GM12878 (cell line): Measurements from ENCODE around the gene CSE1L. TPM values are rescaled to one million over a fixed set of nuclear protein-coding genes. Genes with fewer than 3 reads are reported as not detected.

Source experiments
- ATAC-seq: fragments of 200-7000 bp; cut with Tn5 transposase; 3 replicates; pipeline ENCODE4 v1.9.1; 2020; ENCODE audit warnings: mild to moderate bottlenecking, moderate library complexity
- BruUV-seq: library from RNA; stranded (reverse); fragments of 400-500 nt; replicated peaks from 2 replicates; lab custom pipeline; 2021; lab: Mats Ljungman, UMichigan
- CTCF ChIA-PET: fragments of 300-600 bp; sonication (Branson Sonifier 250); formaldehyde crosslinking; extraction: SDS; loops from one replicate; lab custom pipeline; 2021; ENCODE audit warnings: inconsistent platforms; lab: Yijun Ruan, JAX
- POLR2A ChIA-PET: fragments of 350-600 bp; formaldehyde crosslinking; extraction: SDS; loops from one replicate; lab custom pipeline; 2021; ENCODE audit warnings: inconsistent platforms; lab: Charles Lee
- RAD21 ChIA-PET: fragments of 300-600 bp; sonication (Branson Sonifier 250); formaldehyde crosslinking; loops from one replicate; lab custom pipeline; 2023; ENCODE audit warnings: antibody characterized with exemption; ENCODE audit not compliant: unreplicated experiment; lab: Charles Lee
- SMC1A ChIA-PET: fragments of 300-600 bp; sonication (Branson Sonifier 250); formaldehyde crosslinking; loops from one replicate; lab custom pipeline; 2023; ENCODE audit not compliant: unreplicated experiment, uncharacterized antibody; lab: Charles Lee
- DNase-seq: peaks from one replicate; pipeline ENCODE4 v3.0.0-alpha.2; 2011; ENCODE audit warnings: low read depth, low spot score
- FAIRE-seq: peaks from 3 replicates; lab custom pipeline; 2011; peaks lifted over from hg19 to GRCh38; lab: Jason Lieb, UNC
- H2AFZ ChIP-seq: 2 replicates; pipeline ENCODE4 v1.6.0; 2011; ENCODE audit warnings: low read depth, low read length, control low read depth; ENCODE audit not compliant: control insufficient read depth
- H3K27ac ChIP-seq: 2 replicates; pipeline ENCODE4 v1.5.1; 2011; ENCODE audit warnings: control low read depth; ENCODE audit not compliant: control insufficient read depth, insufficient read depth
- H3K27me3 ChIP-seq, 2 experiments: replicated peaks in 1 of 2; 2 replicates each; pipeline versions ENCODE4 v1.6.0 to v1.6.1; 2011; ENCODE audit warnings: low read length in 1 of 2; ENCODE audit not compliant: control insufficient read depth in 2 of 2, insufficient read depth in 2 of 2
- H3K36me3 ChIP-seq, 2 experiments: 2 replicates each; pipeline ENCODE4 v1.5.1; 2011; ENCODE audit warnings: low read length in 1 of 2; ENCODE audit not compliant: control insufficient read depth in 2 of 2, insufficient read depth in 2 of 2
- H3K4me1 ChIP-seq: 2 replicates; pipeline ENCODE4 v1.6.1; 2011; ENCODE audit warnings: mild to moderate bottlenecking, low read length, moderate library complexity, mixed read lengths; ENCODE audit not compliant: control insufficient read depth, insufficient read depth
- H3K4me2 ChIP-seq: 2 replicates; pipeline ENCODE4 v1.6.0; 2011; ENCODE audit warnings: control low read depth; ENCODE audit not compliant: control insufficient read depth, insufficient read depth
- H3K4me3 ChIP-seq: fragments of 200-600 bp; sonication (generic); 2 replicates; pipeline ENCODE4 v1.5.1; 2016
- H3K79me2 ChIP-seq: 2 replicates; pipeline ENCODE4 v1.6.0; 2011; ENCODE audit warnings: low read length; ENCODE audit not compliant: control insufficient read depth, insufficient read depth
- H3K9ac ChIP-seq: 2 replicates; pipeline ENCODE4 v1.8.0; 2011; ENCODE audit warnings: low read length, control low read depth, mixed read lengths; ENCODE audit not compliant: control insufficient read depth, insufficient read depth
- H3K9me3 ChIP-seq: replicated peaks from 3 replicates; pipeline ENCODE4 v1.5.1; 2011; ENCODE audit warnings: mild to moderate bottlenecking, low read length; ENCODE audit not compliant: control insufficient read depth, insufficient read depth
- H4K20me1 ChIP-seq: 2 replicates; pipeline ENCODE4 v1.6.0; 2011; ENCODE audit not compliant: control insufficient read depth, insufficient read depth
- ATF3 ChIP-seq: IDR thresholded peaks from 2 replicates; pipeline ENCODE4 v1.6.1; 2011; ENCODE audit warnings: low read depth, mild to moderate bottlenecking, low read length, moderate library complexity, borderline replicate concordance; ENCODE audit errors: extremely low read depth
- CEBPZ ChIP-seq: fragments of 150-350 bp; IDR thresholded peaks from 2 replicates; pipeline ENCODE4 v1.6.1; 2016; ENCODE audit warnings: low read depth, low read length
- EGR1 ChIP-seq, 2 experiments: IDR thresholded peaks; 1 replicate in 1 of 2; 2 replicates in 1 of 2; pipeline ENCODE4 v1.6.1; 2011 to 2012; ENCODE audit warnings: low read depth in 2 of 2, low read length in 2 of 2, borderline replicate concordance in 1 of 2, mild to moderate bottlenecking in 1 of 2, moderate library complexity in 1 of 2
- HDGF ChIP-seq: fragments of 450-650 bp; IDR thresholded peaks from 2 replicates; pipeline ENCODE4 v1.6.1; 2016; ENCODE audit warnings: antibody characterized with exemption
- IRF5 ChIP-seq: fragments of 450-650 bp; IDR thresholded peaks from 2 replicates; pipeline ENCODE4 v1.6.1; 2017; ENCODE audit warnings: borderline replicate concordance
- MTA3 ChIP-seq: IDR thresholded peaks from 2 replicates; pipeline ENCODE4 v1.6.1; 2012; ENCODE audit warnings: low read length, inconsistent platforms, borderline replicate concordance
- NR2C2 ChIP-seq: IDR thresholded peaks from 2 replicates; pipeline ENCODE4 v1.6.1; 2011; ENCODE audit warnings: borderline replicate concordance, low read depth; ENCODE audit not compliant: control insufficient read depth, insufficient read length
- PAX8 ChIP-seq: fragments of 450-650 bp; IDR thresholded peaks from 2 replicates; pipeline ENCODE4 v1.6.1; 2017; ENCODE audit warnings: mild to moderate bottlenecking, moderate library complexity
- POLR2AphosphoS2 ChIP-seq: IDR thresholded peaks from 2 replicates; pipeline ENCODE4 v1.6.1; 2011; ENCODE audit warnings: low read depth, mild to moderate bottlenecking, low read length, improper control_type of control experiment, moderate library complexity
- POLR2AphosphoS5 ChIP-seq: IDR thresholded peaks from 2 replicates; pipeline ENCODE4 v1.6.1; 2011; ENCODE audit warnings: mild to moderate bottlenecking, low read length, inconsistent platforms
- RAD21 ChIP-seq: IDR thresholded peaks from 2 replicates; pipeline ENCODE4 v1.6.1; 2011; ENCODE audit warnings: mild to moderate bottlenecking, low read depth, low read length, moderate library complexity; ENCODE audit not compliant: insufficient read depth
- SRF ChIP-seq, 2 experiments: IDR thresholded peaks; 2 replicates each; pipeline ENCODE4 v1.6.1; 2011; ENCODE audit warnings: low read depth in 2 of 2, low read length in 2 of 2, mild to moderate bottlenecking in 1 of 2, moderate library complexity in 1 of 2
- SUPT20H ChIP-seq: IDR thresholded peaks from 2 replicates; pipeline ENCODE4 v1.6.1; 2011; ENCODE audit warnings: low read depth, mild to moderate bottlenecking, low read length, moderate library complexity, borderline replicate concordance; ENCODE audit not compliant: control insufficient read depth
- WGBS: methylation state at CpG from one replicate; pipeline ENCODE4 v1.1.6; 2016; ENCODE audit warnings: low lambda C conversion rate; ENCODE audit not compliant: insufficient replicate concordance, insufficient coverage; ENCODE audit errors: missing lambda C conversion rate; 5-methylcytosine and 5-hydroxymethylcytosine counted together
- in situ Hi-C: fragments of 300-500 bp; cut with MboI; formaldehyde crosslinking; loops from 9 replicates; pipeline ENCODE4 v1.14.3; 2018; ENCODE audit warnings: mixed read lengths
- intact Hi-C: fragments of 100-400 bp; cut with micrococcal nuclease; formaldehyde crosslinking; loops from one replicate; pipeline ENCODE4 v1.14.2; 2022; ENCODE audit not compliant: unreplicated experiment
- polyA plus RNA-seq, 11 experiments: library from polyadenylated mRNA; depleted of rRNA in 4 of 11; unstranded in 6 of 11; stranded (reverse) in 5 of 11; fragments of >200 nt; fragmentation: Nextera tagmentation in 4 of 11; fragmentation: Illumina TruSeq in 1 of 11; extraction: Ambion mirVana in 4 of 11; extraction: Trizol in 1 of 11; gene quantifications; 1 replicate in 1 of 11; 2 replicates in 10 of 11; pipeline versions ENCODE4 v1.2.1 to v1.2.3, GENCODE V29; 2011 to 2016; ENCODE audit warnings: inconsistent platforms in 2 of 11, missing spikeins in 2 of 11, low read depth in 1 of 11
- total RNA-seq, 4 experiments: library from RNA; depleted of rRNA in 3 of 4; stranded (reverse); fragments of >200 nt in 3 of 4; fragmentation: Illumina TruSeq in 1 of 4; extraction: Trizol in 1 of 4; gene quantifications; 2 replicates each; pipeline versions ENCODE4 v1.2.1 to v1.2.3, GENCODE V29; 2013 to 2021

CSE1L gene
- total and polyA plus RNA-seq, 10 of the 15 experiments (the other 5 are each of a cell fraction or from before 2014, with no cell fraction given), result 72.4 to 213 (median 117) TPM

GRCh38 chr20:49091104-49091503 is 45.0 kb downstream of the CSE1L start:
- no peak overlapping the region for H2AFZ ChIP-seq
- CTCF ChIA-PET, result interaction anchor here (0.6 kb wide), 2 partner anchors 123 to 125 kb away, joined by 3 read pairs; no protein-coding TSS in a partner anchor
- no TSS peak for BruUV-seq
- TF ChIP-seq POLR2AphosphoS2 (no peak), SUPT20H (no peak), SRF (IDR thresholded peaks at IDR 0.05; ENCODE audit: low read depth in 2 of 2, low read length in 2 of 2) (no peak), ATF3 (no peak)
- TF ChIP-seq, all 136 proteins: peak for 0
- FAIRE-seq (no peak), DNase-seq (no peak), ATAC-seq (no peak)
- WGBS, result 92% methylated on average over 8 of the region's 8 CpGs
- ChIA-PET POLR2A (interaction anchor here (0.6 kb wide), 1 partner anchor 149 kb away, joined by 5 read pairs; no protein-coding TSS in a partner anchor), RAD21 (no interaction called here), SMC1A (interaction anchor here (1.0 kb wide), 1 partner anchor 13 kb away, joined by 4 read pairs; no protein-coding TSS in a partner anchor)
- Histone ChIP-seq H3K9me3 (no peaks in the 10 kb centered on the region), H3K4me1 (no peaks in the 10 kb centered on the region), H3K36me3 (peaks cover 13 to 32% of the 10 kb centered on the region in 2 experiments), H3K4me3 (no peak overlapping the region), H4K20me1 (no peaks in the 10 kb centered on the region), H3K79me2 (no peaks in the 10 kb centered on the region), H3K27ac (no peak overlapping the region), H3K27me3 (no peaks in the 10 kb centered on the region), H3K4me2 (no peak overlapping the region), H3K9ac (no peak overlapping the region)
- in situ Hi-C loops, result no loop called here
- intact Hi-C loops, result no loop called here

GRCh38 chr20:49091762-49092161 is 45.6 kb downstream of the CSE1L start:
- Histone ChIP-seq H3K9me3 (no peaks in the 10 kb centered on the region), H3K27me3 (no peaks in the 10 kb centered on the region), H3K4me3 (no peak overlapping the region), H3K4me1 (no peaks in the 10 kb centered on the region), H3K27ac (no peak overlapping the region), H2AFZ (no peak overlapping the region), H3K79me2 (no peaks in the 10 kb centered on the region), H3K9ac (no peak overlapping the region), H4K20me1 (no peaks in the 10 kb centered on the region), H3K36me3 (peaks cover 13 to 38% of the 10 kb centered on the region in 2 experiments), H3K4me2 (no peak overlapping the region)
- no TSS peak for BruUV-seq
- POLR2A ChIA-PET, result no interaction called here
- RAD21 ChIA-PET, result no interaction called here
- intact Hi-C loops (no loop called here), in situ Hi-C loops (no loop called here)
- 100% methylated on average over 1 of the region's 1 CpG for WGBS
- no peak for FAIRE-seq
- no peak for DNase-seq
- no peak for ATAC-seq
- CTCF ChIA-PET, result no interaction called here
- SMC1A ChIA-PET, result no interaction called here
- no peak for TF ChIP-seq MTA3
- TF ChIP-seq RAD21, result no peak
- TF ChIP-seq PAX8, result no peak
- TF ChIP-seq CEBPZ, result no peak
- TF ChIP-seq POLR2AphosphoS5, result no peak
- TF ChIP-seq IRF5, result no peak
- TF ChIP-seq EGR1 (IDR thresholded peaks at IDR 0.05; ENCODE audit: borderline replicate concordance in 1 of 2, low read depth in 2 of 2, low read length in 2 of 2), result no peak
- no peak for TF ChIP-seq HDGF
- no peak for TF ChIP-seq NR2C2
